SK-N-MC (cell line): ENCODE results near the gene ARHGEF16.

Experiments used
- EZH2 ChIP-seq: fragments of 200-600 bp; sonication (generic); IDR thresholded peaks from one replicate; pipeline ENCODE4 v1.6.1; 2017; ENCODE audit warnings: antibody characterized with exemption
- POLR2AphosphoS5 ChIP-seq: IDR thresholded peaks from 2 replicates; pipeline ENCODE4 v1.6.1; 2012; ENCODE audit warnings: mild to moderate bottlenecking, low read depth, low read length, borderline replicate concordance

DNA sequence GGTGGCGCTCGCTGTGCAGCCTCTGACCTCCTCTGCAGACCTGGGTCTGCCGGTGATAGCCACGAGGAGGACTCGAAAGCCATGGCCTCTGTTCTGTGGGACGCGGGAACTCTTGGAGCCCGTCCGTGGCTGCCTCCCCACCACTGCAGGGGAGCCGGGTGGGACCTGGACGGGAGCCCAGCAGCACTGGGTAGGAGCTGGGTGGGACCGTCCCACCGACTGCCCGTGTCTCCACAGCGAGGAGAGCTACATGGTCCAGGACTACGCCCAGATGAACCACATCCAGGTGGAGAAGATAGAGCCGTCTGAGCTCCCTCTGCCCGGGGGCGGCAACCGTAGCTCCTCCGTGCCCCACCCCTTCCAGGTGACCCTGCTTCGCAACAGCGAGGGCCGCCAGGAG lies 23.7 kb downstream of the ARHGEF16 start:
- TF ChIP-seq EZH2 (no peak), POLR2AphosphoS5 (no peak)
